Measurements from ENCODE around the gene C1orf50.
A peak's percentile ranks its signal among the peaks of the same experiment; 100 is the strongest.

C1orf50 gene

DNA sequence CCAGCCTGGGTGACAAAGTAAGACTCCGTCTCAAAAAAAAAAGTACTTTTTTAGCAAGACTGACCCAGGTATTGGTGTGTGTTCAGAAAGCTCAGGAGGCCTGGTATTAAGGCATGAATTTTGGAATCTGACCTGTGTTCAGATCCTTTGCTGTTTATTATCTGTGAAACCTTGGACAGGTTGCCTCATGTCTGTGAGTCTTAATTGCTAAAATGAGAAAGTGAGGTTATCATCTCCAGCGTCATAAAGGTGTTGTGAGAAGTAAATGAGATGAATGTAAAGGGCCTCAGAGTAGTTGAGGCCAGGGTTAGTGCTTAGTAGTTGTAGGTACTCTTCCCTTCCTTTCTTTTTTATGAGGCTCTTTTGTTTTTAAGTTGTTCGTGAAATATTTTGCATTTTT lies 2.8 kb downstream of the C1orf50 start:
- TF ChIP-seq, protein P1, sequence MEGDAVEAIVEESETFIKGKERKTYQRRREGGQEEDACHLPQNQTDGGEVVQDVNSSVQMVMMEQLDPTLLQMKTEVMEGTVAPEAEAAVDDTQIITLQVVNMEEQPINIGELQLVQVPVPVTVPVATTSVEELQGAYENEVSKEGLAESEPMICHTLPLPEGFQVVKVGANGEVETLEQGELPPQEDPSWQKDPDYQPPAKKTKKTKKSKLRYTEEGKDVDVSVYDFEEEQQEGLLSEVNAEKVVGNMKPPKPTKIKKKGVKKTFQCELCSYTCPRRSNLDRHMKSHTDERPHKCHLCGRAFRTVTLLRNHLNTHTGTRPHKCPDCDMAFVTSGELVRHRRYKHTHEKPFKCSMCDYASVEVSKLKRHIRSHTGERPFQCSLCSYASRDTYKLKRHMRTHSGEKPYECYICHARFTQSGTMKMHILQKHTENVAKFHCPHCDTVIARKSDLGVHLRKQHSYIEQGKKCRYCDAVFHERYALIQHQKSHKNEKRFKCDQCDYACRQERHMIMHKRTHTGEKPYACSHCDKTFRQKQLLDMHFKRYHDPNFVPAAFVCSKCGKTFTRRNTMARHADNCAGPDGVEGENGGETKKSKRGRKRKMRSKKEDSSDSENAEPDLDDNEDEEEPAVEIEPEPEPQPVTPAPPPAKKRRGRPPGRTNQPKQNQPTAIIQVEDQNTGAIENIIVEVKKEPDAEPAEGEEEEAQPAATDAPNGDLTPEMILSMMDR (IDR thresholded peaks at IDR 0.05), result no peak

DNA sequence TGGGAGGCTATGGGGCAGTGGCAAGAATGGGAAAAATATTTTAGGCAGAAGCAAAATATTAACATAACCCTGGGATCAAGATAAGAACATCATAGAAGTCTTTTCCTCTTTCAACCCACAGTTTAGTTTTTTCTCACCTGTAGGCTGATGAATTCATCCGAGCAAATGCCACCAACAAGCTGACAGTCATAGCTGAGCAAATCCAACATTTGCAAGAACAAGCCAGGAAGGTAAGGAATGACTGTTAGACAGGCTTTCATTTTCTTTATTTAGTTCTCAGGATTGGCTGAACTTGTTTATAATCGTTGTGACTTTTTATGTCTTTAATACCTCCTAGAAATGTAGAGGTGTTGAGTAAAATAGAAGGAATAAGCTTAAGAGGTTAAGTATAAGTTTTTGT lies 6.4 kb downstream of the C1orf50 start:
- TF ChIP-seq, protein P1 (IDR thresholded peaks at IDR 0.05), result no peak

DNA sequence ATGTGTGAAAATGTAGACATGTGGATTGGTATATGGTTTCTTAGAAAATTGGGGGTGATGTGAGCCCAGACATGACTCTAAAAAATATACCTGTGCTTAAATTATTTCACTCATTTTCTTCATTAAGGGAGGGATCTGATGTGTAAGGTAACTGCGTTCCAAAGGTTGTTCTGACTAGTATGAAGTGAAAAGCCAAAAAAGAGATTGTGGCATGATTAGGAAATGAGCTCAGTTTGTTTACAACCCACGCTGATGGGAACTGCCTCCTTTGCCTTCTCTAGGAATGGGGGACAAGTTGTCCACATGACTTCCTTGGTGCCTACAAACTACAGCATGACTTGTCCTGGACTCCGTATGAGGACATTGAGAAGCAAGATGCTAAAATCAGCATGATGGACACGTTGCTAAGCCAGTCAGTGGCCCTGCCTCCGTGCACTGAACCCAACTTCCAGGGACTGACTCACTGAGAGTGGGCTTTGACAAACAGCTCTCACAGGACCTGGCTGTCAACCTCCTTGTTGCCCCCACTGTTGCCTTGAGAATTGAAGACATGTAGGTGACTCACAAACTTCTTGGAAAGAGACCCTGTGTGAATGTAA lies 8.0 kb downstream of the C1orf50 start:
- TF ChIP-seq, protein P1 (IDR thresholded peaks at IDR 0.05), result no peak

DNA sequence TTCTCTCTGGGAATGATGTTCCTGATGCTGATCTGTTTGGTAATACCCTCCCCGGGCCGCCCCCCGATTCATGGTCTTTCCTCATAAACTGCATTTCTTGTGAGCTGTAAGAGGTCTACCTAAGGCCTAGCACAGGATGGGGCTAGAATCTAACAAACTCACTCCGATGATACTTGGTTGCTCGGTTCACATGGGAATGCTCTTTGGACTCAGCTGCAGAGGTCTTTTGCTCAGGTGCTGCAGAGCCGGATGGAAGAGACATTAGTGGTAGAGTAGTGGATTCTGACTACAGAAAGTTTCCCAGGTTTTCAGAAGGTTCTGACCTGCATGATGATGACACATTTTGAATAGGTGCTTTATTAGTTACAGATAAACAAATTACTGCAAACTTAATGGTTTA lies 9.5 kb downstream of the C1orf50 start:
- TF ChIP-seq, protein P1 (IDR thresholded peaks at IDR 0.05), result no peak

DNA sequence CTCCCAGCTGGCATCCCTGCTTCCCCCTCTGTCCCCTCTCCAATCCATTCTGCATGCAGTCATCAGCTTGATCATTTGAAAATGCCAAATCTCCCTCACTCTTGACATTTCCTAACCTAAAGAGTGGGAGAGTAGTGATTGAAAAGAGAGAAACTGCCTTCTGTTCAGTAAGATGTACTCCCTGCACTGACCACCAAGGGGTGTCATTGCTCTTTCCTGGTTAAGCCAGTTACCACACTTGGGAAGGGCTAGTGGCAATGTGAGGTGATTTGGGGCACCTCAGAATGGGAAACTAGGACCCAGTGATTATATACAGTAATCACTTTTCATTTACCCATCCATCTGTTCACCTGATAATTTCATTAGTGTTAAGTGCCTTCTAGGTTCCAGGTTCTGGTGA lies 10.8 kb downstream of the C1orf50 start:
- TF ChIP-seq, protein P1 (IDR thresholded peaks at IDR 0.05), result peak; percentile 60

DNA sequence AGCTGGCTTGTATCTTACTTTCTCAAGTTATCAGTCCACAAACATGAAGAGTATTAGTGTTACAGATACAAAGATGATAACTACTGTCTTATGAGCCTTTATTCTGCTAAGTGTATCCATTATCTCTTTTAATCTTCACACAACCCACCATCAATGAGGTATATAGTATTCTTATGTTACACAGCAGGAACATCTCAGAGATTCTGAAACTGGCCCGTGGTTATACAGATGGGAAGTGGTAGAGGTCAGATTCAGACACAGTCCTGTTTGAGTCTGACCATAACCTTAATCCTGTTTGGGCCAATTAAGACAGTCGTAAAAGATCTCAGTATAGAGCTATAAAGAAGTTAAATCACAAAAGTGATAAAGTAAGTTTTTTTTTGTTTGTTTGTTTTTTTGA lies 12.7 kb downstream of the C1orf50 start:
- TF ChIP-seq, protein P1 (IDR thresholded peaks at IDR 0.05), result no peak

DNA sequence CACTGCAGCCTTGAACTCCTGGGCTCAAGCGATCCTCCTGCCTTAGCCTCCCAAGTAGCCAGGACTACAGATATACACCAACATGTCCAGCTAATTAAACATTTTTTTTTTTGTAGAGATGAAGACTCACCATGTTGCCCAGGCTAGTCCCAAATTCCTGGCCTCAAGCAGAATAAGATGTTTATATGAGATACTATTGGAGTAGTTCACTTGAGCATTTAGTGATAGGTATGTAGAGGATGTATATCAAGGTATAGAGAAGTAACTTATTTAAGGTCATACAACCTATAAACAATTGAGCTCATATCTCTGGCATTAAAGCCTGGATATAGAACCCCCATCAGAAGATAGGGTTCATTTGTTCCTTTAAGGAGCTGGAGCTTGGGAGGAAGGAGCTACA lies 13.1 kb downstream of the C1orf50 start:
- TF ChIP-seq, protein P1 (IDR thresholded peaks at IDR 0.05), result no peak

DNA sequence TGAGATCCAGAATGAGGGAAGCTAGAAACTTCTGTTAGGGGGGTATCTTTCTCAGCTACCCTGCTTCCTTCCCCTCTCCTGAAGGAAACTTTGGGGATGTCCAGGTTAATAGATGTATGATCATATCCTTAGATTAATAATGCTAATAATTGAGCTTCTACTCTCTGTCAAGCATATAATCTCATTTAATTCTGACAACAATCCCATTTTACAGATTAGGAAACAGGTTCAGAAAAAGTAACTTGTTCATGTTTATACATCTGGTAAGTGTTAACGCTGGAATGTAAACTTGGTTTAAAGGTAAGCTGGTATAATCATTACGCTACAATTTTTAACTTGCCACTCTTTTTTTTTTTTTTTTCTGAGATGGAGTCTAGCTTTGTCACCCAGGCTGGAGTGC lies 16.0 kb downstream of the C1orf50 start:
- TF ChIP-seq, protein P1 (IDR thresholded peaks at IDR 0.05), result no peak

Data from LNCAP (cell line).